ENCODE results near the gene ELOVL6.
"Not testable (repeated sequence)": the region's sequence is repeated elsewhere in the genome, so short reads cannot be mapped to it uniquely, and the experiment has no call there.

Gene ELOVL6

DNA sequence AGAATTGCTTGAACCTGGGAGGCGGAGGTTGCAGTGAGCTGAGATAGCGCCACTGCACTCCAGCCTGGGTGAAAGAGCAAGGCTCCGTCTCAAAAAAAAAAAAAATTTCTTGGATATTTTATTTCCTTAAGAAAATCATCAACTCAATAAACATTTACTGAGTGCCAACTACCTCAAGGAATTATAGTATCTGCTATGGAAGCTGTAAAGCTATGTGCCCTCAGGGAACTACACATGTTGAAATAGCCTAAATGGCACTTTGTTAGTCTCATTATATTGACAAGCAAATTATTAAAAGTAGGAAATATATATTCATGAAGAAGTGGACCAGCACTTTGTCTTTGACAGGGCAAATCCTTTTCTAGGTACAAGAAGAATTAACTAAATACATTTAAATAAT lies 40.8 kb downstream of the ELOVL6 start:
- no peak for DNase-seq

DNA sequence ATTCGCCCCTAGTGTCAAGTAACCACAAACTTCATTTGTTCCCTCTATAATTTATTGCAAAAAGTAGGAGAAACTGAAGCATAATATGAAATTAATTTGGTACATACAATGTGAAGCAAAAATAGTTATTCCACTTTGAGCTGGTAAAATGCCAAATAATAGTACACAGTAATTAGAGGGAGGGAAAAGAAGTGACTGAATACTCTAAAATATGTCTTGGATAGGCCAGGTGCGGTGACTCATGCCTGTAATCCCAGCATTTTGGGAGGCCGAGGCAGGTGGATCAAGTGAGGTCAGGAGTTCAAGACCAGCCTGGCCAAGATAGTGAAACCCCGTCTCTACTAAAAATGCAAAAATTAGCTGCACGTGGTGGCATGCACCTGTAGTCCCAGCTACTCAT lies 41.2 kb downstream of the ELOVL6 start:
- not testable (repeated sequence) for DNase-seq

GRCh38 chr4:110156442-110156841 lies 42.0 kb downstream of the ELOVL6 start:
- DNase-seq, result no peak

DNA sequence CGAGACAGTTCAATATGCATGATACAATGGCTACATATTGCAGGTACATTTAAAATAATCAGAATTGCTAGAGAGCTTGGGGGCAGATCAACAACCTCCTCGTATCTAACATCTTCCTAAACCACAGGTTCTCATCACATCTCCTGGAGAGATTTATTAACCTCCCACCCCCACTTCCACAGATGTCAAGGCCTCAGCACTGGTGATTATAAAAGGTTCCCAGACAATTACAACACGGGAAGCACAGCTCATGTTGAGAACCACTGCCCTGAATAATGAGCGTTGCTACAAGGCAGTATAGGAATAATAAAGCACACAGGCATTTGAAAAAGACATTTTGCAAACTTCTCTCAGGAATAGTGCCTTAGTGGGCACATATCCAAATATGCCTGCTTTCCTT lies 42.8 kb downstream of the ELOVL6 start:
- no peak for DNase-seq

- DNase-seq, result no peak
These were observed 43.8 kb downstream of the ELOVL6 start for GRCh38 chr4:110154582-110154981.

DNA sequence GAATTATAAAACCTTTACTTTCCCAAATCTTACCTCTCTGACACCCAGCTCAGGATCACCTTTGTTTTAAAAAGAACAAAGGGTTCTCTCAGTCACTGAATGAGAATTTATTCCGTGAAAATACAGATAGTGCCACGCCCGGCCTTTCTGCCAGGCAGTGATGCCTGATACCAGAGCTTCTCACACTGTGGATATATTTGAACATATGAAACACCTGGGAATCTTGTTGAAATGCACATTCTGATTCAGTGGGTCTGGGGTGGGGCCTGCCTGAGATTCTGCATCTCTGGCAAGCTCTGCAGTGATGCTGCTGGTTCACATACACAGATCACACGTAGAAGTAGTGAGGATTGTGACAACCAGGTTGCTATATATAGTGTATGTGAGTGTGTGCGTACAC lies 46.0 kb downstream of the ELOVL6 start:
- DNase-seq, result no peak

DNA sequence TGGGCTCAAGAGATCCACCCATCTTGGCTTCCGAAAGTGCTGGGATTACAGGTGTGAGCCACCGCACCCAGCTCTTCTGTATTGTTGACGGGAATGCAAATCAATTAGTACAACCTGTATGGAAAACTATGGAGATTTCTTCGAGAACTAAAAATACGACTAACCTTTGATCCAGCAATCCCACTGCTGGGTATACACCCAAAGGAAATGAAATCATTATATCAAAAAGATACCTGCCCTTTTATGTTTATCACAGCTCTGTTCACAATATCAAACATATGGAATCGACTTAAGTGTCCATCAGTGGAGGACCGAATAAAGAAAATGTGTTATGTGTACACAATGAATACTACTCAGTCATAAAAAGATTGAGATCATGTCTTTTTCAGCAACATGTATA lies 49.3 kb downstream of the ELOVL6 start:
- DNase-seq, result no peak

DNA sequence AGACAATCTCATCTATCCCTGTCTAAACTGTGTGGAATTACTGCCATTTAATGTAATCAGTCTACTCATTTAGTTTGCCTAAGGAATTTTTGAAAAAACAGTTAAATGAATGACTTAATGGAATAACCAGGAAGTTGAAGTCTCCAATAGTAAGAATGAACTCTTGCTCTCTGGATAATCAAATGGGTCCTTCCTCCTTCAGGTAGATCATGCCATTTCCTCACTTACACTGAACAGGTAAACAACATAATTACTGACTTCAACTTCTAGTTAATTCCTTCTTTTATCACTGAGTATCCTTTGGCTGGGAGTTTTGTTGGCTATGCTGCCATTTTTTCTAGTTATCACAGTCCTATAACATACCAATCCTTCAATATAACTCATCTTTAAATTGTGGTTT lies 56.0 kb downstream of the ELOVL6 start:
- DNase-seq, result no peak

- no peak for DNase-seq
These were observed 58.6 kb downstream of the ELOVL6 start for GRCh38 chr4:110139815-110140214.

DNA sequence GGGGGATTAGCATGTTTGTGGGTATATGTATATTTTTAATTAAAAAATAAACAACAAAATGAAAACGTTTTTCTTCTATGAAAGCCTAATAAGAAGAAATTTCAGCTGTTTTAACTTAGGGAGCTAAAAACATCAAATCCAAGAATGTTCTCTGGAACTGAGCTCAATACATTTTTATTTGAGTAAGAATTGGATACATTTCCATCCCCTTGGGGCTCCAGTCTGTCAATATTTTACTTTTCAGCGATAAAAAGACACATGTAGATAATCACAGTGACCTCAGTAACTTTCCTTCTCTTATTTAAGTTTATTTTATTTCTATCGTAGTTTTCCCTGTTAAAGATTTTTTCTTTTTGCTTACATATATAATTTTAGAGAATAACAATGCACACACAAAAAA lies 59.3 kb downstream of the ELOVL6 start:
- DNase-seq, result no peak

GRCh38 chr4:110138551-110138950 lies 59.9 kb downstream of the ELOVL6 start:
- DNase-seq, result no peak

- no peak for DNase-seq
These were observed 60.6 kb downstream of the ELOVL6 start for GRCh38 chr4:110137829-110138228.

DNA sequence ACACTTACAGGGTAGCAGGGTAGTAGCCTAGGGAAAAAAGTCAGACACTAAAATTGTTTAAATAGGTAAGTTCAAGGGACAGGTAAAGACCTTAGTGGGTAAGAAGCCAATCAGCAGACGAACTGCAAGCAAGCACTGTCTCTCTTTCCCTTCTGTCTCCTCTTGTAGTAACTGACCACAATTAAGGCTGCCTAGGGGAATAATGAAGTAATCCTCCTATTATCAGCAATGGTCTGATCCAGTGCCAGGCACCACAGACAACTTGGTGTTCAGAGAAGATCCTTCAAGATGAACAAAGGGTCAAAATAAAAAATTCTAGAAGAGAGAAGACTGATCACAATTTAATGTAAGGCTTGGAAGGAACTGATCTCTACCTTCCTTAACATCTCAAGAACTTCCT lies 62.9 kb downstream of the ELOVL6 start:
- no peak for DNase-seq

GRCh38 chr4:110135076-110135475 lies 63.3 kb downstream of the ELOVL6 start:
- DNase-seq, result no peak

GRCh38 chr4:110134269-110134869 lies 64.0 kb downstream of the ELOVL6 start:
- no peak for DNase-seq

- DNase-seq, result no peak
These were observed 65.3 kb downstream of the ELOVL6 start for GRCh38 chr4:110132816-110133719.

DNA sequence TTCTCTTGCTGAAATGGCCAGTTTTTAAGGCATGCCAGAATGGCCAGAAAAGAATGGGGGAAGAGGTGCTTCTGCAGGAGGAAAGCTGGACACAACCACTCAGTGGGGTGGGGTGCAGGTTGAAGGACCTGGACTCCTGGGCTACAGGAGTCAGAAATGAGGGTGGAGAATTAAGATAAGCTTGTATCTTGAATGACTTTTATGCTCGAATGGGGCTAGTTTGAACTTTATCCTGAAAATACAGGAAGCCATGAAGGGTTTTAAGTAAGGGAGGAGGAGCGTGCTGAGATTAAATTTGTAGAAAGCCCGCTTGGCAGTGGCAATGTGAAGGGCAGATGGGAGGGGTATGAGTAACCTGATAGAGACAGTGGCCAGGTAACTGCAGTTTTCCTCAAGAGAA lies 66.5 kb downstream of the ELOVL6 start:
- DNase-seq, result no peak

DNA sequence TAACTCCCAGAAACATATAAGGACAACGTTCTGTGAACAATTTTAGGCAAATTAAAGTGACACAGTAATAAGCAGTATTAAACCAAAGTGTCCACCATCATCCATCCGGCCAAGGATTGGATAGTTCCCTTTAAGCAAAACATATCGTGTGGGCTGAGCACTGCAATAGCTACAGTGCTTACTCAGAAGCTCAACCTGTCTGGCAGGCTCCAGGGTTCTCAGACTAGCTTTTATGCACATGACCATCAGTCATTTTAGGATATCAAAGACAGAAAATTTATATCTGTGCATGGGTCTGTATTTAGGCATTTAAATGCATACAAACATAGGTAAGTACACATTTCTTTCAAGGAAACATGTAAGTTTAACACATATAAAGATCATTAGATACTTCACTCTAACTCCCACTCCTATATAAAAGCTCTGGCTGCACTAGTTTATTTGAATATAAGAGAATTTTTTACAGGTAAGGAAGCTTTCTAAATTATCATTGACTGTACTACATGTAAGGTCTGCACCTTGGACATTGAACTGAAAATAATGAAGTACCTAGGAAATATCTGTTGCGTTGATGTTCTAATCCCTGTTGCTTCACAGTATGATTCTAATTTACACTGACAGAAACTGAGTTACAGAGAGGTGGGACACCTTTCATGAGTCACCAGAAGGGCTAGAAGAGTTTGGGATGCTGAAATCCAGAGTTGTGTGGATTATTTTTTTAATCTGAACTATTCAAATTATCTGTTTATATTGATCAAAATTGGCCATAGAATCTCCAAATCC lies 67.6 kb downstream of the ELOVL6 start:
- DNase-seq, result no peak

- DNase-seq, result no peak
These were observed 68.9 kb downstream of the ELOVL6 start for GRCh38 chr4:110129544-110129943.

DNA sequence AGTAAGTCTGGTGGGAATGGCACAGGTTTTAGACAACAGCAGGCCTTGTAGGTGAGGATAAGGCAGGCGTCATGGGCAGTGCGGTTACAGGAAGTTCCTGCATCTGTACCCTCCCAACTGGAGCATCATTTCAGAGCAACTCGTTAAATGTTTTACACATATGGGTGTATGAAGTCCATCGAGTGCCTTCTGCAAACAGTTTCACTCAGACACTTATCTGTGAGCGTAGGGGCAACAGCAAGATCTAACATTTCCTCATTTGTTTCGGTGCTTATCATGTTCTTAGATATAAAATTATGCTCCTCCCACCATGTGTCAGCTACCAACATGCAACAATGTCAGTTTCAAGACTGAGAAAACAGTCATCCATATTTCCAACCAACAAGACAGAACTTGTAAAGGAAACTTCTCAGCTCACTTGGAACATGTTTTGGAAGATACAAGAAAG lies 69.9 kb downstream of the ELOVL6 start:
- DNase-seq, result no peak

DNA sequence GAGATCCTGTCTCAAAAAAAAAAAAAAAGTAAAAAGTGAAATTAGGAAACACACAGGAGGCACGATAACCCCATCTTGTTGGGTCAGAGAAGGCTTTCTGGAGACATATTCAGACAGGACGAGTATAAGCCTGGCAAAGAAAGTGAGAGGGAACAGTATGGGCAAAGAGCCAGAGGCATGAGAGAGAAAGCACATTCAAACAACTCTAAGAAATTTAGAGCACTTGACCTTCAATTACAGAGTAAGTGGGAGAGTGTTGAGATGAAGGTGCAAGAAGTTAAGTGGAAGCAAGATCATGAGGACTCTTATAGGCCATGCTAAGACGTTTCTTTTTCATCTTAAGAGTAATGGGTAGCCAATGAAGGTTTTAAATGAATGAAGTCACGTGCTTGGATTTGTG lies 70.4 kb downstream of the ELOVL6 start:
- no peak for DNase-seq

GRCh38 chr4:110124711-110125110 lies 73.7 kb downstream of the ELOVL6 start:
- DNase-seq, result no peak

GRCh38 chr4:110122201-110122600 lies 76.2 kb downstream of the ELOVL6 start:
- DNase-seq, result no peak

DNA sequence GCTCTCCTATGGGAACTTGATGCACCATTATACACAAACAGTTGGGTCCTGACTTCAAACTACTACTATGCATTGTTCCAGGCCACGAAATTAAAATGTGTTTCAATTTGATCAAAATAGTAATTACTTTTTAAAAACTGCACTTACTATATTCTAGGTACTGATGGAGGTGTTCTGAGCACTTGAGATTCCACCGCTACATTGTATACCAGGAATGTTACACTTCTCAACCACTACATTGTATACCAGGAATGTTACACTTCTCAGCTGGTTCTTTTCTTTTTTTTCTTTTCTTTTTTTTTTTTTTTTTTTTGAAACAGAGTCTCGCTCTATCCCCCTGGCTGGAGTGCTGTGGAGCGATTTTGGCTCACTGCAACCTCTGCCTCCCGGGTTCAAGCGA lies 77.9 kb downstream of the ELOVL6 start:
- DNase-seq, result no peak
